ENCODE measurements around the gene PARD3.

DNA sequence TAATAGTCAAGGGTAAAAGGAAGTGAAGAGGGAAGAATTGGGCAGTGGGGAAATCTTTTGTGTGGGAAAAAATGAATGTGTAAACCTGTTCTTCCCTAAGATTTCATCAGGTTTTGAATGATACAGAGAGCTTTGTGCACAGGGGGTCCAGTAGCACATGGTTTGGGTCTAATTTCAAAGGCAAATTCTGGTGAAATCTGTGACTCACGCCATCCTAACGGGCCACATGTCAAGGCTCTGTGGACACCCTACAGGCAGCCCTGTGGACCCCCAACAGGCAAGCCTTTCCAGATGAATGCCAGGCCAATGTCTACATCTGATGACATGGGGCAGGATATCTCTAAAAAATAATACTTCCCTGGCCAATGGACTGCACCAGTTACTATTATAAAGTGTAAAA is 309.8 kb downstream of the PARD3 start:
- TF ChIP-seq, protein P1, sequence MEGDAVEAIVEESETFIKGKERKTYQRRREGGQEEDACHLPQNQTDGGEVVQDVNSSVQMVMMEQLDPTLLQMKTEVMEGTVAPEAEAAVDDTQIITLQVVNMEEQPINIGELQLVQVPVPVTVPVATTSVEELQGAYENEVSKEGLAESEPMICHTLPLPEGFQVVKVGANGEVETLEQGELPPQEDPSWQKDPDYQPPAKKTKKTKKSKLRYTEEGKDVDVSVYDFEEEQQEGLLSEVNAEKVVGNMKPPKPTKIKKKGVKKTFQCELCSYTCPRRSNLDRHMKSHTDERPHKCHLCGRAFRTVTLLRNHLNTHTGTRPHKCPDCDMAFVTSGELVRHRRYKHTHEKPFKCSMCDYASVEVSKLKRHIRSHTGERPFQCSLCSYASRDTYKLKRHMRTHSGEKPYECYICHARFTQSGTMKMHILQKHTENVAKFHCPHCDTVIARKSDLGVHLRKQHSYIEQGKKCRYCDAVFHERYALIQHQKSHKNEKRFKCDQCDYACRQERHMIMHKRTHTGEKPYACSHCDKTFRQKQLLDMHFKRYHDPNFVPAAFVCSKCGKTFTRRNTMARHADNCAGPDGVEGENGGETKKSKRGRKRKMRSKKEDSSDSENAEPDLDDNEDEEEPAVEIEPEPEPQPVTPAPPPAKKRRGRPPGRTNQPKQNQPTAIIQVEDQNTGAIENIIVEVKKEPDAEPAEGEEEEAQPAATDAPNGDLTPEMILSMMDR (conservative IDR thresholded peaks at IDR 0.05; ENCODE audit: low read depth, low read length), result no peak
- TF ChIP-seq EZH2phosphoT487 (IDR thresholded peaks at IDR 0.05; ENCODE audit: borderline replicate concordance, low read length) (no peak), EZH2 (IDR thresholded peaks at IDR 0.05; ENCODE audit: low read length, unreplicated experiment) (no peak)
